ENCODE data around the gene RPSA. TPM values are rescaled to one million over a fixed set of nuclear protein-coding genes. Genes with fewer than 3 reads are reported as not detected.
"Not testable (repeated sequence)": the region's sequence is repeated elsewhere in the genome, so short reads cannot be mapped to it uniquely, and the experiment has no call there.

RPSA gene
- total RNA-seq, 1 donor from 2014 or later: 1,387 TPM

DNA sequence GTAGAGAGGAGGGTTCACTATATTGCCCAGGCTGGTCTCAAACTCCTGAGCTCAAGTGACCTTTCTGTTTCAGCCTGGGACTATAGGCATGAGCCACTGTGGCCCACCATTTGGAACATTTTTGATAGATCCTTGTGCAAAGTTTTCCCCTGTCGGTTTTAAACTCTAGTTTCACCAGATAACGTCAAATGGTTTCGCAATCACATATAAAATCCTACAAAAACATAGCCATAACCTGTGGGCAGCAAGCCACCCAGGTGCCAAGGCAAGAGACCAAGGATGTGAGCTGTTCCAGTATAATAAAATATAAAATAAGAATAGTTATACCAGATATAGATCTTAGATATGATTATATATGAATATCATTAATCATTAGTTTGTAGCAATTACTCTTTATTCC, 10.5 kb downstream of the RPSA start:
- not testable (repeated sequence) for H3K27me3 ChIP-seq (ENCODE audit: control insufficient read depth in 3 of 3, insufficient read depth in 3 of 3, low read length in 3 of 3); H3K4me1 ChIP-seq (ENCODE audit: control insufficient read depth in 3 of 3, insufficient read depth in 3 of 3, low read length in 3 of 3); H3K9me3 ChIP-seq (ENCODE audit: control insufficient read depth in 3 of 3, low read length in 3 of 3); H3K4me3 ChIP-seq (ENCODE audit: low read length in 3 of 3); H3K9ac ChIP-seq (ENCODE audit: low read depth in 1 of 3, low read length in 3 of 3); H3K27ac ChIP-seq (ENCODE audit: low read depth, low read length)
- peaks cover 20 to 26% (median 21%) of the 10 kb centered on the region in 3 donors for H3K36me3 ChIP-seq (ENCODE audit: control insufficient read depth in 3 of 3, insufficient read depth in 3 of 3, low read length in 3 of 3)

DNA sequence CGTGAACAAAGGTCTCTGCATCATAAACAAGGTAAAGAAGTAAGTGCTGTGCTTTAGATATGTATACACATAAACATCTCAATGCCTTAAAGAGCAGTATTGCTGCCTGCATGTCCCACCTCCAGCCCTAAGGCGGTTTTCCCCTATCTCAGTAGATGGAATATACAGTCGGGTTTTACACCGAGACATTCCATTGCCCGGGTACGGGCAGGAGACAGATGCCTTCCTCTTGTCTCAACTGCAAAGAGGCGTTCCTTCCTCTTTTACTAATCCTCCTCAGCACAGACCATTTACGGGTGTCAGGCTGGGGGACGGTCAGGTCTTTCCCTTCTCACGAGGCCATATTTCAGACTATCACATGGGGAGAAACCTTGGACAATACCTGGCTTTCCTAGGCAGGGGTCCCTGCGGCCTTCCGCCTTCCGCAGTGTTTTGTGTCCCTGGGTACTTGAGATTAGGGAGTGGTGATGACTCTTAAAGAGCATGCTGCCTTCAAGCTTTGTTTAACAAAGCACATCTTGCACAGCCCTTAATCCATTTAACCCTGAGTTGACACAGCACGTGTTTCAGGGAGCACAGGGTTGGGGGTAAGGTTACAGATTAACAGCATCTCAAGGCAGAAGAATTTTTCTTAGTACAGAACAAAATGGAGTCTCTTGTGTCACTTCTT, 12.2 kb downstream of the RPSA start:
- H3K9me3 ChIP-seq (ENCODE audit: control insufficient read depth in 3 of 3, low read length in 3 of 3); H3K27me3 ChIP-seq (ENCODE audit: control insufficient read depth in 3 of 3, insufficient read depth in 3 of 3, low read length in 3 of 3); H3K4me1 ChIP-seq (ENCODE audit: control insufficient read depth in 3 of 3, insufficient read depth in 3 of 3, low read length in 3 of 3); H3K36me3 ChIP-seq (ENCODE audit: control insufficient read depth in 3 of 3, insufficient read depth in 3 of 3, low read length in 3 of 3); H3K9ac ChIP-seq (ENCODE audit: low read depth in 1 of 3, low read length in 3 of 3); H3K4me3 ChIP-seq (ENCODE audit: low read length in 3 of 3); H3K27ac ChIP-seq (ENCODE audit: low read depth, low read length): not testable (repeated sequence)

DNA sequence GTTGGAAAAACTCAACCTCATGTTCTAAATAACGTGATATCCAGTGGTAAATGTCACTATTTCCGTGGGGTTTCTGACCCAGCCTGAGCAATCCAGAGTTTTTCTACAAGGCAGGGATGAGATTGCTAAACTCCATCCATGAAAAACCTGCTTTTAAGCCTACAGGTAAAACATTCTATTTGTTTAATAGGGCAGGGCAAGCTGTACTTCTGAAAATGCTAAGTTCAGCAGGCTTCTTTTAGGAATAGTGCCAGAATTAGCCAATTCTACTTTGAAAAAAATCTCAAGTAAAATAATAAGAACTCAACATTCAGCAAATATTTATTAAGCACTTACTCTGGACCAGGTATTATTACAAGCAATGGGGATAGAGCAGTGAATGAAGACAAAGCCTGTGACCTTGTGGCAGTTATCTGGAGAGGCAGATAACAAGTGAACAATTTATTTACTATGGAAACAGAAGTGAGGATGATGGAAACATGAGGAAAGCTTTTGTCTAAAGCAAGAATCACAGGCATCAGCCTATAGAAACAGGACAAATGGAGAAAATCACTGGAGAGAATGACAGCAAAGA, 13.3 kb downstream of the RPSA start:
- H3K27me3 ChIP-seq (ENCODE audit: control insufficient read depth in 3 of 3, insufficient read depth in 3 of 3, low read length in 3 of 3): no peaks in the 10 kb centered on the region
- H3K27ac ChIP-seq (ENCODE audit: low read depth, low read length): no peak overlapping the region
- H3K4me1 ChIP-seq (ENCODE audit: control insufficient read depth in 3 of 3, insufficient read depth in 3 of 3, low read length in 3 of 3): no peaks in the 10 kb centered on the region
- H3K9me3 ChIP-seq (ENCODE audit: control insufficient read depth in 3 of 3, low read length in 3 of 3): no peaks in the 10 kb centered on the region
- no peak overlapping the region for H3K9ac ChIP-seq (ENCODE audit: low read depth in 1 of 3, low read length in 3 of 3)
- H3K4me3 ChIP-seq (ENCODE audit: low read length in 3 of 3): no peak overlapping the region
- H3K36me3 ChIP-seq (ENCODE audit: control insufficient read depth in 3 of 3, insufficient read depth in 3 of 3, low read length in 3 of 3): no peaks in the 10 kb centered on the region

DNA sequence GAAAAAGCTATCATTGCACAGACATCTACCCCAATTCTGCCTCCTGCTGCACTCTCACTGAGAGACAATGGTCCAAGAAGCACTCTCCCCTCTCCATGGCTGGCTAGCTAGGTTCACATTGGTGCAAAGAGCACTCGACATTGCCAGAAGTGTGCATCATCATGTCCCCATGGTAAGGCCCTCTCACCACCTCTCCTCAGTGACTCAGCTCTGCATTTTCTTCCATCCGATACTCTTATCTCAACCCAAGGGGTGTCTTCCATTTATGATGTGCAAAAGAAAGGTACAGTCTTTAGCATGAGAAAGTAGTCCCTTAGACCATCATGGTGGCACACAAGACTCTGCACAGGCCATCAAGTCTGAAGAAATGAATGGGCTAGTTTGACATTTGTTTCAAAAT, 14.0 kb downstream of the RPSA start:
- Histone ChIP-seq H3K36me3 (ENCODE audit: control insufficient read depth in 3 of 3, insufficient read depth in 3 of 3, low read length in 3 of 3) (no peaks in the 10 kb centered on the region), H3K27me3 (ENCODE audit: control insufficient read depth in 3 of 3, insufficient read depth in 3 of 3, low read length in 3 of 3) (no peaks in the 10 kb centered on the region), H3K9ac (ENCODE audit: low read depth in 1 of 3, low read length in 3 of 3) (no peak overlapping the region), H3K9me3 (ENCODE audit: control insufficient read depth in 3 of 3, low read length in 3 of 3) (no peaks in the 10 kb centered on the region), H3K4me3 (ENCODE audit: low read length in 3 of 3) (no peak overlapping the region), H3K27ac (ENCODE audit: low read depth, low read length) (no peak overlapping the region), H3K4me1 (ENCODE audit: control insufficient read depth in 3 of 3, insufficient read depth in 3 of 3, low read length in 3 of 3) (no peaks in the 10 kb centered on the region)

DNA sequence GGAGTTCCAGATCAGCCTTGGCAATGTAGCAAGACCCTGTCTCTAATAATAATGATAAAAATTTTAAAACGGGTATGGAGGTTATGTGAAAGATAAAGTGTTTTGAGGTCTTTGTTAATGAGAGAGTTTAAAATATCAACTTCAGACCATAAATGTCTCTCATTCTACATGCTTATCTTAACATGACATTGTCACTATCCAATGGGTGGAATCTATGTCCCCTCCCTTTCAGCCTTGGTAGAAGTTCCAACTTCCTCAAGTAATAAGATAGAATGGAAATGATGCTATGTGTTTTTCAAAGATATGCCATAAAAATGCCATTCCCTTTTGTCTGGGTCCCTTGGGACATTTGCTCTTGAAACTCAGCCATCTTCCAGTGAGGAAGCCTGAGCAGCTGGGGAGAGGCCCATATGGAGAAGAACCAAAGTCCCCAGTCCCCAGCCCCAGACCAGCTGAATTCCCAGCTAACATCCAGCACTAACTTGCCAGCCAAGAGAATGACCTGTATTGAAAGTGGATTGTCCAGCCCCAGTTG, 17.0 kb downstream of the RPSA start:
- Histone ChIP-seq H3K4me3 (ENCODE audit: low read length in 3 of 3) (no peak overlapping the region), H3K27me3 (ENCODE audit: control insufficient read depth in 3 of 3, insufficient read depth in 3 of 3, low read length in 3 of 3) (no peaks in the 10 kb centered on the region), H3K9me3 (ENCODE audit: control insufficient read depth in 3 of 3, low read length in 3 of 3) (no peaks in the 10 kb centered on the region)

DNA sequence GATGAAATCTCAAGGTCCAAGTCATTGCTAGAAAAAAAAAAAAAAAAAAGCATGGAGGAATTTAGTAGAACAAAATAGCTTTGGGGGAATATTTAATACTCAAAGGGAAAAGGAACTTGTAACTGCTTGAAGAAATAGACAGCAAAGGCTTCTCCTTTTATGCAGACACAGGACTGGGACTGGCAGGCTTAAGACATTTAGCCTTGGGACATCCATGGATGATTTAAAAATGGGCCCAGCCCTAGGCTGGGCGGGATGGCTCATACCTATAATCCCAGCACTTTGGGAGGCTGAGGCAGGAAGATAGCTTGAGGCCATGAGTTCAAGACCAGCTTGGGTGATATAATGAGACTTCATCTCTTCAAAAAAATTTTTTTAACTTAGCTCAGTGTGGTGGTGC, 19.8 kb downstream of the RPSA start:
- Histone ChIP-seq H3K9ac (ENCODE audit: low read depth in 1 of 3, low read length in 3 of 3) (no peak overlapping the region), H3K4me3 (ENCODE audit: low read length in 3 of 3) (no peak overlapping the region), H3K9me3 (ENCODE audit: control insufficient read depth in 3 of 3, low read length in 3 of 3) (no peaks in the 10 kb centered on the region), H3K27ac (ENCODE audit: low read depth, low read length) (no peak overlapping the region), H3K36me3 (ENCODE audit: control insufficient read depth in 3 of 3, insufficient read depth in 3 of 3, low read length in 3 of 3) (no peaks in the 10 kb centered on the region), H3K27me3 (ENCODE audit: control insufficient read depth in 3 of 3, insufficient read depth in 3 of 3, low read length in 3 of 3) (peaks cover 0 to 5% (median 3%) of the 10 kb centered on the region in 3 donors), H3K4me1 (ENCODE audit: control insufficient read depth in 3 of 3, insufficient read depth in 3 of 3, low read length in 3 of 3) (peaks cover 3 to 6% (median 4%) of the 10 kb centered on the region in 3 donors)

More for the DNA sequence above, 17.0 kb downstream of the RPSA start:
- Histone ChIP-seq H3K27ac (ENCODE audit: low read depth, low read length) (no peak overlapping the region), H3K4me1 (ENCODE audit: control insufficient read depth in 3 of 3, insufficient read depth in 3 of 3, low read length in 3 of 3) (peaks cover 0 to 2% (median 0%) of the 10 kb centered on the region in 3 donors), H3K9ac (ENCODE audit: low read depth in 1 of 3, low read length in 3 of 3) (no peak overlapping the region), H3K36me3 (ENCODE audit: control insufficient read depth in 3 of 3, insufficient read depth in 3 of 3, low read length in 3 of 3) (no peaks in the 10 kb centered on the region)

DNA sequence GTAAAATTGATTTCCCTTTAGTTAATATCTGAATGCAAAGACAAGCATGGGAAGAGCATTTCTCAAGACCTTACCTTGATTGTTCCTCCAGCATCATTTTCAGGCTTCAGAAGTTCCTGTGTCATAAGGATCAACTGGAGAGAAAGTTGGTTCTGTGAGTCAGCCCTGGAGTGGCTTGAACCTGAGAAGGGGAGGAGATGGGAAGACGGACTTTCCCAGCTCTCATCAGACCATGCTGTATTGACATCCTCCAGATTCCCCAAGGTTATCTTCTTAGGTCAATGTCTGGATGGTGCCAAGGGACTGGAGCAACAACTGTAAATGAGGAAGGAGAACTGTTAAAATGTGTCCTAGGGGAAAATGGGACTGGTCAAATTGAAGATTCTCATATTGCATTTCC, 21.0 kb downstream of the RPSA start:
- Histone ChIP-seq H3K36me3 (ENCODE audit: control insufficient read depth in 3 of 3, insufficient read depth in 3 of 3, low read length in 3 of 3) (no peaks in the 10 kb centered on the region), H3K9me3 (ENCODE audit: control insufficient read depth in 3 of 3, low read length in 3 of 3) (no peaks in the 10 kb centered on the region), H3K4me3 (ENCODE audit: low read length in 3 of 3) (no peak overlapping the region), H3K9ac (ENCODE audit: low read depth in 1 of 3, low read length in 3 of 3) (no peak overlapping the region), H3K27ac (ENCODE audit: low read depth, low read length) (no peak overlapping the region), H3K27me3 (ENCODE audit: control insufficient read depth in 3 of 3, insufficient read depth in 3 of 3, low read length in 3 of 3) (peaks cover 0 to 5% (median 3%) of the 10 kb centered on the region in 3 donors), H3K4me1 (ENCODE audit: control insufficient read depth in 3 of 3, insufficient read depth in 3 of 3, low read length in 3 of 3) (peaks cover 3 to 6% (median 4%) of the 10 kb centered on the region in 3 donors)

DNA sequence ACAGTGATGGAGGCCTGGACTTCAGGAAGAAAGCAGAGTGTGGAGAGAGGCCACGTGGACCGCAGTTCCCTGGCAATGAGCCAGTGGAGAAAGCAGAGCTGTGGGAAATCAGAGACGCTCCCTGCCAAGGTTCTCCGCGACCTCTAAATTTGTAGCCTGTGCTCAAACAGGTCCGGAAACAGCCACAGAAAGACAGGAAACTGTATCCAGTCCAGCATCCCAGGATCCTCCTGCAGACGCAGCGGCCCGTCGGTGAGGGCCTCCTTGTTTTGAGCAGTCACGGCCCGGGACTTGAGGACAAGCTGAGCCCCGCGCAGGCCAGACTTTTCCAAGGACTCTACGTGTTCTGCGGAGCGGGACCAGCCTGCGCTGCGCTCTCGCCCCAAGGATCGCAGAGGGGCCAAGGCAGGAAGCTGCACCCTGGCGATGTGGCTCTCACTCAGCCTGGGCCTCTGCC, 22.3 kb downstream of the RPSA start:
- H3K9me3 ChIP-seq (ENCODE audit: control insufficient read depth in 3 of 3, low read length in 3 of 3): no peaks in the 10 kb centered on the region
- H3K4me3 ChIP-seq (ENCODE audit: low read length in 3 of 3): peak overlapping the region in 2 of 3 donors; percentile 24 to 29
- peaks cover 3 to 9% (median 9%) of the 10 kb centered on the region in 3 donors for H3K4me1 ChIP-seq (ENCODE audit: control insufficient read depth in 3 of 3, insufficient read depth in 3 of 3, low read length in 3 of 3)
- peak overlapping the region in 1 of 3 donors; percentile 16 for H3K9ac ChIP-seq (ENCODE audit: low read depth in 1 of 3, low read length in 3 of 3)
- no peaks in the 10 kb centered on the region for H3K36me3 ChIP-seq (ENCODE audit: control insufficient read depth in 3 of 3, insufficient read depth in 3 of 3, low read length in 3 of 3)
- H3K27me3 ChIP-seq (ENCODE audit: control insufficient read depth in 3 of 3, insufficient read depth in 3 of 3, low read length in 3 of 3): peaks cover 0 to 5% (median 3%) of the 10 kb centered on the region in 3 donors
- no peak overlapping the region for H3K27ac ChIP-seq (ENCODE audit: low read depth, low read length)

DNA sequence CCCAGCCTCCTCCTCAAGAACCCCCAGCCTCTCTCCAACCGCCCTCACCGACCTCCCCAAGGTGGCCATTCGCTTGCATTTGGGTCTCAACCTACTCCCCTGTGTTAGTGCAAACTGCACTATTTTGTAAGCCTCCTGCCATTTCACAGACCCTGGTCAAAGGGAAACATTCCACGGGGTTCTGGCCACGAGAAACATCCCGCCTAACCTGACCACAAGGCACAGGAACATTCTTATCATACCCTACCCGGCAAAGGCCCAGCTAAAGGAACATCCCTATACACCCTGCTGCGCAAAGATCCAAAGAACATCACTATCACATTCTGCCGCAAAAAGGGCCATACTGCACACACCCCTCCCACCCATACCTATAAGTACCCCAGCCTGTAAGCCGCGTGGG, 22.9 kb downstream of the RPSA start:
- Histone ChIP-seq H3K4me1 (ENCODE audit: control insufficient read depth in 3 of 3, insufficient read depth in 3 of 3, low read length in 3 of 3) (peaks cover 3 to 9% (median 9%) of the 10 kb centered on the region in 3 donors), H3K27me3 (ENCODE audit: control insufficient read depth in 3 of 3, insufficient read depth in 3 of 3, low read length in 3 of 3) (peaks cover 0 to 5% (median 3%) of the 10 kb centered on the region in 3 donors), H3K27ac (ENCODE audit: low read depth, low read length) (no peak overlapping the region), H3K9ac (ENCODE audit: low read depth in 1 of 3, low read length in 3 of 3) (no peak overlapping the region), H3K4me3 (ENCODE audit: low read length in 3 of 3) (no peak overlapping the region), H3K36me3 (ENCODE audit: control insufficient read depth in 3 of 3, insufficient read depth in 3 of 3, low read length in 3 of 3) (no peaks in the 10 kb centered on the region), H3K9me3 (ENCODE audit: control insufficient read depth in 3 of 3, low read length in 3 of 3) (no peaks in the 10 kb centered on the region)

DNA sequence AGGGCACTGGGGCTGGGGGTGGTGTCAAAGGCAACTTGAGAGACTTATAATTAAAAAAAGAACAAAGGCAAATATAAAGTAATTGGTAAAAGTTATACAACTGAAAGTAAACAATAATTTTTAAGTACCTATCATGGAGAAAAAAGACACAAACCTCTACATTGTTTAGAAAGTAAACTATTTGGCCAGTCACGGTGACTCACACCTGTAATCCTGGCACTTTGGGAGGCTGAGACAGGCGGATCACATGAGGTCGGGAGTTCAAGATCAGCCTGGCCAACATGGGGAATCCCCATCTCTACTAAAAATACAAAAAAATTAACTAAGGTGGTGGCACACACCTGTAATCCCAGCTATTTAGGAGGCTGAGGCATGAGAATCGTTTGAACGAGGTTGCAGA, 25.8 kb downstream of the RPSA start:
- H3K9ac ChIP-seq (ENCODE audit: low read depth in 1 of 3, low read length in 3 of 3): no peak overlapping the region

More for the DNA sequence above, 25.8 kb downstream of the RPSA start:
- H3K36me3 ChIP-seq (ENCODE audit: control insufficient read depth in 3 of 3, insufficient read depth in 3 of 3, low read length in 3 of 3): no peaks in the 10 kb centered on the region
- H3K4me3 ChIP-seq (ENCODE audit: low read length in 3 of 3): no peak overlapping the region
- no peaks in the 10 kb centered on the region for H3K9me3 ChIP-seq (ENCODE audit: control insufficient read depth in 3 of 3, low read length in 3 of 3)
- H3K27me3 ChIP-seq (ENCODE audit: control insufficient read depth in 3 of 3, insufficient read depth in 3 of 3, low read length in 3 of 3): peaks cover 0 to 5% (median 3%) of the 10 kb centered on the region in 3 donors
- H3K27ac ChIP-seq (ENCODE audit: low read depth, low read length): no peak overlapping the region
- peaks cover 3 to 9% (median 9%) of the 10 kb centered on the region in 3 donors for H3K4me1 ChIP-seq (ENCODE audit: control insufficient read depth in 3 of 3, insufficient read depth in 3 of 3, low read length in 3 of 3)
